Measurements from ENCODE around the gene KCTD17. TPM values are rescaled to one million over a fixed set of nuclear protein-coding genes. Genes with fewer than 3 reads are reported as not detected.
A peak's percentile ranks its signal among the peaks of the same experiment; 100 is the strongest.

The KCTD17 gene
- total RNA-seq, 2 experiments from 2014 or later: 30.3 to 30.6 TPM

GRCh38 chr22:37091994-37092393 is 40.5 kb downstream of the KCTD17 start:
- no peaks in the 10 kb centered on the region for H3K36me3 Mint-ChIP-seq (ENCODE audit: low read depth)
- no peak for TF ChIP-seq CTCF (IDR thresholded peaks at IDR 0.05)
- CTCF ChIA-PET: no interaction called here

GRCh38 chr22:37092997-37093396 is 41.5 kb downstream of the KCTD17 start:
- H3K27me3 Mint-ChIP-seq: peaks cover 10% of the 10 kb centered on the region
- H3K9me3 Mint-ChIP-seq: no peaks in the 10 kb centered on the region
- H3K4me1 Mint-ChIP-seq (ENCODE audit: low read depth): peaks cover 38% of the 10 kb centered on the region
- TF ChIP-seq CTCF (IDR thresholded peaks at IDR 0.05): no peak
- DNase-seq (no peak), ATAC-seq (no peak)
- H3K4me3 Mint-ChIP-seq: no peak overlapping the region
- POLR2A ChIA-PET: no interaction called here
- CTCF ChIA-PET: no interaction called here
- no peak overlapping the region for H3K27ac Mint-ChIP-seq
- intact Hi-C loops (cut with micrococcal nuclease): no loop called here
- H3K36me3 Mint-ChIP-seq (ENCODE audit: low read depth): no peaks in the 10 kb centered on the region

More at GRCh38 chr22:37091994-37092393, 40.5 kb downstream of the KCTD17 start:
- H3K27me3 Mint-ChIP-seq: peaks cover 9% of the 10 kb centered on the region
- no peak overlapping the region for H3K4me3 Mint-ChIP-seq
- POLR2A ChIA-PET: no interaction called here
- no peak for ATAC-seq
- H3K27ac Mint-ChIP-seq: no peak overlapping the region
- no peaks in the 10 kb centered on the region for H3K9me3 Mint-ChIP-seq
- peaks cover 43% of the 10 kb centered on the region for H3K4me1 Mint-ChIP-seq (ENCODE audit: low read depth)
- DNase-seq: no peak
- intact Hi-C loops (cut with micrococcal nuclease): no loop called here

- H3K4me3 Mint-ChIP-seq: no peak overlapping the region
- ATAC-seq (no peak), DNase-seq (no peak)
- peaks cover 39% of the 10 kb centered on the region for H3K4me1 Mint-ChIP-seq (ENCODE audit: low read depth)
- H3K36me3 Mint-ChIP-seq (ENCODE audit: low read depth): no peaks in the 10 kb centered on the region
- no peaks in the 10 kb centered on the region for H3K9me3 Mint-ChIP-seq
- H3K27ac Mint-ChIP-seq: no peak overlapping the region
- H3K27me3 Mint-ChIP-seq: peaks cover 10% of the 10 kb centered on the region
- POLR2A ChIA-PET: interaction anchor here (1.3 to 2.2 kb wide), 4 partner anchors 8 to 98 kb away, joined by 3 to 11 read pairs (median 4); no protein-coding TSS in a partner anchor
- CTCF ChIA-PET: interaction anchor here (1.1 to 1.7 kb wide), 4 partner anchors 11 to 105 kb away, joined by 3 to 4 read pairs (median 4); no protein-coding TSS in a partner anchor
- intact Hi-C loops (cut with micrococcal nuclease): no loop called here
- TF ChIP-seq CTCF (IDR thresholded peaks at IDR 0.05): no peak
These were observed 42.7 kb downstream of the KCTD17 start for GRCh38 chr22:37094239-37094638.

GRCh38 chr22:37095113-37095512 is 43.6 kb downstream of the KCTD17 start:
- POLR2A ChIA-PET: interaction anchor here (1.4 to 2.2 kb wide), 2 partner anchors 15 to 27 kb away, joined by 4 to 11 read pairs; no protein-coding TSS in a partner anchor
- peak overlapping the region; percentile 67 for H3K27ac Mint-ChIP-seq
- H3K4me1 Mint-ChIP-seq (ENCODE audit: low read depth): peaks cover 45% of the 10 kb centered on the region

More at GRCh38 chr22:37095113-37095512, 43.6 kb downstream of the KCTD17 start:
- H3K9me3 Mint-ChIP-seq: no peaks in the 10 kb centered on the region
- no peak for TF ChIP-seq CTCF (IDR thresholded peaks at IDR 0.05)
- peak overlapping the region; percentile 3 for H3K4me3 Mint-ChIP-seq
- H3K27me3 Mint-ChIP-seq: peaks cover 10% of the 10 kb centered on the region
- DNase-seq (peak; percentile 91), ATAC-seq (peak; percentile 90)
- intact Hi-C loops (cut with micrococcal nuclease): no loop called here
- no peaks in the 10 kb centered on the region for H3K36me3 Mint-ChIP-seq (ENCODE audit: low read depth)
- CTCF ChIA-PET: interaction anchor here (1.2 to 1.7 kb wide), 3 partner anchors 18 to 104 kb away, joined by 3 to 4 read pairs (median 3); no protein-coding TSS in a partner anchor
